Mesothelial cell of epicardium (in vitro differentiated cells): ENCODE measurements around the gene PHF21B. TPM values are rescaled to one million over a fixed set of nuclear protein-coding genes. Genes with fewer than 3 reads are reported as not detected.

Source experiments
- DNase-seq, 2 experiments: peaks; one replicate each; pipeline ENCODE4 v3.0.0; 2021; ENCODE audit warnings: low spot score in 2 of 2; ENCODE audit not compliant: unreplicated experiment in 2 of 2
- H3K27ac Mint-ChIP-seq: 2 replicates; pipeline ENCODE4 v1.8.0; 2021; ENCODE audit warnings: mixed read lengths
- H3K27me3 Mint-ChIP-seq: 2 replicates; pipeline ENCODE4 v1.8.0; 2021; ENCODE audit warnings: low read depth, mixed read lengths
- H3K36me3 Mint-ChIP-seq: 2 replicates; pipeline ENCODE4 v1.8.0; 2021; ENCODE audit warnings: mixed read lengths
- H3K4me1 Mint-ChIP-seq: 2 replicates; pipeline ENCODE4 v1.8.0; 2021; ENCODE audit warnings: mixed read lengths
- H3K4me3 Mint-ChIP-seq: 2 replicates; pipeline ENCODE4 v1.8.0; 2021; ENCODE audit warnings: mild to moderate bottlenecking, moderate library complexity, mixed read lengths
- H3K9me3 Mint-ChIP-seq: 2 replicates; pipeline ENCODE4 v1.8.0; 2021; ENCODE audit warnings: mixed read lengths
- CTCF ChIP-seq: fragments of 200-600 bp; sonication (generic); IDR thresholded peaks from one replicate; pipeline ENCODE4 v1.5.0; 2021; ENCODE audit warnings: antibody characterized with exemption; ENCODE audit not compliant: unreplicated experiment
- total RNA-seq: library from RNA; stranded (reverse); gene quantifications from 3 replicates; pipeline ENCODE4 v1.2.1, GENCODE V29; 2021

Gene PHF21B
- total RNA-seq, 1 donor from 2014 or later = 8.6 TPM

DNA sequence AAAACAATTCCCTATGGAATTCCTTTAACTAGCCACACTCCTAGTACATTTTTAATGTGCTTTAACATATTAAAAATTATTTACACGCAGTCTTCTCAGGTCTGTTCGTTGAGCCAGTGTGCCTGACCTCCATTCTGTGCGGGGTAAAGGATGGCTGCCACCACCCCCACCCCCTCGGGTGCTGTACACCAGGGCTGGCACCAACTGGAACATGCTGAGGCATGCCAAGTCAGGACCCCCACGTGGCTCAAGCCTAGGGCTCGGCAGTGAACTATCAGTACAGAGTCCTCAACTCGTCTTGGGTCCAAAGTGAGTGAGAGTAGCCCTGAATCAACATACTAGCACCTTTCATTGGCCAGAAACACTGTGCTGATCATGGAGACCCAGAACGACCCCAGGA, 32.5 kb upstream of the PHF21B start:
- Mint-ChIP-seq H3K4me3 (no peak overlapping the region), H3K27me3 (peaks cover 40% of the 10 kb centered on the region), H3K36me3 (no peaks in the 10 kb centered on the region), H3K4me1 (no peaks in the 10 kb centered on the region), H3K27ac (no peak overlapping the region), H3K9me3 (peaks cover 4% of the 10 kb centered on the region)
- DNase-seq = no peak
- TF ChIP-seq CTCF = no peak

GRCh38 chr22:45039133-45039532, 29.3 kb upstream of the PHF21B start:
- DNase-seq = no peak
- no peak overlapping the region for H3K27ac Mint-ChIP-seq
- H3K27me3 Mint-ChIP-seq = peaks cover 39% of the 10 kb centered on the region
- H3K4me3 Mint-ChIP-seq = no peak overlapping the region
- peaks cover 4% of the 10 kb centered on the region for H3K9me3 Mint-ChIP-seq
- no peaks in the 10 kb centered on the region for H3K4me1 Mint-ChIP-seq
- no peak for TF ChIP-seq CTCF
- no peaks in the 10 kb centered on the region for H3K36me3 Mint-ChIP-seq

- no peak overlapping the region for H3K27ac Mint-ChIP-seq
- no peaks in the 10 kb centered on the region for H3K36me3 Mint-ChIP-seq
- no peak for TF ChIP-seq CTCF
- no peak for DNase-seq
- H3K27me3 Mint-ChIP-seq = peaks cover 44% of the 10 kb centered on the region
- no peak overlapping the region for H3K4me3 Mint-ChIP-seq
- no peaks in the 10 kb centered on the region for H3K9me3 Mint-ChIP-seq
- H3K4me1 Mint-ChIP-seq = no peaks in the 10 kb centered on the region
Measured at GRCh38 chr22:45036154-45036553, 26.3 kb upstream of the PHF21B start.

DNA sequence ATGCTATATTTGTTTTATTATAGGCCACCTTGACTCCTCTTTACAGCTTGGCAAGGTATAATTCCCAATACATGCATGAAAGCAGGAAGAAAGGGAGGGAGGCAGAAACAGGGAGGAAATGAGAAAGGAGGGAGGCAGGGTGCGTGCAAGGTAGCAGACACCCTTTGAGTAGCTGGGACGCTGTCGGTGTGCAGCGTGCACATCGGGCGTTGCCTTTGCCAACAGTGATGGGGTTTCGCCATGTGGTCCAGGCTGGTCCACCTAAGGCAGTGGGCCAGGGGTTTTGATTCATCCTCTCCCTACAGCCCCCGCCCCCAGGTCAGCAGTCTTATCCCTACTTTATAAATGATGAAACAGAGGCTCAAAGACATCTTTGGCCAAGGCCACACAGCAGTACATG, 25.0 kb upstream of the PHF21B start:
- Mint-ChIP-seq H3K36me3 (no peaks in the 10 kb centered on the region), H3K27me3 (peaks cover 50% of the 10 kb centered on the region), H3K9me3 (no peaks in the 10 kb centered on the region), H3K27ac (no peak overlapping the region), H3K4me3 (no peak overlapping the region), H3K4me1 (no peaks in the 10 kb centered on the region)
- no peak for DNase-seq
- TF ChIP-seq CTCF = no peak

DNA sequence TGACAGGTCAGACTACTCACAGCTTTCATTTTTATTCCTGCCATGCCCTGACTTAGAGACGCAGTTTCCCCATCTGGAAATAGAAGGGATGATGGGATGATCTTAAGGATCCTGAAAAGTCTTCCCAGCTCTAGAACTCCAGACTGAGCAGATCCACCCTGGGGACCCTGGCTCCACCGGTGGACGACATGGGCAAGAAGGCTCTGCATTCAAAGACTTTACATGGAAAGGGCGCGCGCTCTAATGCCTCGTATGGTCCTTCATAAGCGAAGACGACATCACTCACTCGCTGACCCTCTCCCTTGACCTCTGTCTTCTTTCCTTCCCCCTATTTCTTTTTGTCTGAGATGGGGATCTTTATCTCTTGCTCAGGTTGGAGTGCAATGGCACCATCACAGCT, 24.4 kb upstream of the PHF21B start:
- no peak for TF ChIP-seq CTCF
- no peaks in the 10 kb centered on the region for H3K36me3 Mint-ChIP-seq
- H3K4me3 Mint-ChIP-seq = no peak overlapping the region
- DNase-seq = no peak
- H3K27ac Mint-ChIP-seq = no peak overlapping the region
- H3K4me1 Mint-ChIP-seq = no peaks in the 10 kb centered on the region
- peaks cover 57% of the 10 kb centered on the region for H3K27me3 Mint-ChIP-seq
- no peaks in the 10 kb centered on the region for H3K9me3 Mint-ChIP-seq

- no peak overlapping the region for H3K4me3 Mint-ChIP-seq
- H3K27ac Mint-ChIP-seq = no peak overlapping the region
- no peaks in the 10 kb centered on the region for H3K9me3 Mint-ChIP-seq
- TF ChIP-seq CTCF = no peak
- H3K4me1 Mint-ChIP-seq = no peaks in the 10 kb centered on the region
- H3K27me3 Mint-ChIP-seq = peaks cover 62% of the 10 kb centered on the region
- H3K36me3 Mint-ChIP-seq = no peaks in the 10 kb centered on the region
- no peak for DNase-seq
Measured at GRCh38 chr22:45033136-45033535, 23.3 kb upstream of the PHF21B start.
